Measurements from ENCODE around the gene RAC3.
A peak's percentile ranks its signal among the peaks of the same experiment; 100 is the strongest.

Gene RAC3

DNA sequence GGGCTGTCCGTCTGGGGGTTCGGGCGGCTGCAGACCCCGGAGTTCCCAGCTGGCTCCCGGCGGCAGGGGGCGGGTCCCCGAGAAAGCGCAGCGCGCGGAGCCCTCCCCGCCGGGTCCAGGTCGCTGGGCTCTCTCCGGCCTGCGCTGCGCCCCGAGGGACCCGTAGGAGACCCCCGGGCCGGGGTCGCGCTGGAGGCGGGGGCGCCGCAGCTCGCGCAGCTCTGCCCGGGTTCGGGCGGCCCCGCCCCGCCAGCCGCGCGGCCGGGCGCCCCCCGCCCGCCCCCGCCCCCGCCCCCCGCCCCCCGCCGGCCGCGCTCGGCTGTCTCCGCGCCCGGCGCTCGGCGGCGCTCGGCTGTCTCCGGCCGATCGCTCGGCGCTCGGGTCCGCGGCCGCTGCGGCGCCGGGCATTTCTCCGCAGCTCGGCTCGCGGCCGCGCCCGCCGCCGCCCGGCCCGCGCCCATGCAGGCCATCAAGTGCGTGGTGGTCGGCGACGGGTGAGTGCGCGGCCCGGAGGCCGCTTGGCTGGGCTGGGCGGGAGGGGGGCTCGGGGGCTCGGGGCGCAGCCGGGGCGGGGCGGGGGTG lies at the start of gene RAC3:
Gene RAC3 (plus strand): TSS at position 376 of the 582 bp plus-strand sequence. CDS start 84 bp downstream, at position 460.
- no peak for DNase-seq

- no peak for DNase-seq
These were observed 48.4 kb upstream of the RAC3 start for GRCh38 chr17:81983011-81983638.

DNA sequence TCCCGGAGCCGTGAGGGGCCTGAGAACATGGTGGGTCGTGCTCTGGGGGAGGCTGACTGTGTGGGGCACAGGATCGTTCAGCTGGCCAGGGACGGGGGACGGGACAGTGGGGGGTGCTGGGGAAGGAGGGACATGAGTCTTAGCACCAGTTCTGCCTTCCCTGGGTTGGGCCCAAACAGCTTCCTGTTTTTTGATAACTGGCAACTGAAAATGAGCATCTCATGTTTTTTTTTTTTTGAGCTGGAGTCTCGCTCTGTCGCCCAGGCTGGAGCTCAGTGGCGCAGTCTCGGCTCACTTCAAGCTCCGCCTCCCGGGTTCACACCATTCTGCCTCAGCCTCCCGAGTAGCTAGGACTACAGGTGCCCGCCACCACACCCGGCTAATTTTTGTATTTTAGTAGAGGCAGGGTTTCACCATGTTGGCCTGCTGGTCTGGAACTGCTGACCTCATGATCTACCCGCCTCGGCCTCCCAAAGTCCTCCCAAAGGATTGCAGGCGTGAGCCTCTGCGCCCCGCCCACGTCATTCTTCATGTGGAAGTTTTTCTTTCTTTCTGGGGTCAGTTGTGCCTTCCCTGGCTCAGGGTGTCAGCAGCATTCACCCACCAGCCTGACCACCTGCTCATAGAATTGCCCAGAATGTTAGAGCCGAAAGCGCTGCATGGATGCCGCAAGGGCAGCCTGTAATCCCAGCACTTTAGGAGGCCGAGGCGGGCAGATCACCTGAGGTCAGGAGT lies 47.7 kb upstream of the RAC3 start:
- no peak for DNase-seq

GRCh38 chr17:81984773-81985410 lies 46.6 kb upstream of the RAC3 start:
- DNase-seq: no peak

DNA sequence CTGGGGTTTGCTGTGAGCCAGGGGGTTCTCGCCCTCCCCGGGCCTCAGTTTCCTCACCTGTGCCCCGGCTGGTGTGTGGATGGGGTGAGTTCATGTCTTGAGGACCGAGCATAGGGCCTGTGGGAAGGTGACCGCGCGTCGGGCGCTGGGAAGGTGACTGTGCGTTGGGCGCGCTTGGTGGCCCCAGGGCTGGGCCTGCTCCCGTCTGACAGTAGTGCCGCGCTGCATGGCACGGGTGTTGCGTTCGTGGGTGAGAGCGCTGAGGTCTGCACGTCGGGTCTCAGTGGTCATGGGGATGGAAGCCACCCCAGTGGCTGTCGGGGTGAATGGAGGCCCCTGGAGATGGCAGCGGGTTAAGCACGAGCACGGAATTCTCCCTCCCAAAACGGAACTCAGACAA lies 44.9 kb upstream of the RAC3 start:
- DNase-seq: no peak

- DNase-seq: no peak
These were observed 44.2 kb upstream of the RAC3 start for GRCh38 chr17:81987161-81987770.

- DNase-seq: no peak
These were observed 40.4 kb upstream of the RAC3 start for GRCh38 chr17:81990836-81991683.

GRCh38 chr17:81991684-81992305 lies 39.7 kb upstream of the RAC3 start:
- peak; percentile 85 for DNase-seq

DNA sequence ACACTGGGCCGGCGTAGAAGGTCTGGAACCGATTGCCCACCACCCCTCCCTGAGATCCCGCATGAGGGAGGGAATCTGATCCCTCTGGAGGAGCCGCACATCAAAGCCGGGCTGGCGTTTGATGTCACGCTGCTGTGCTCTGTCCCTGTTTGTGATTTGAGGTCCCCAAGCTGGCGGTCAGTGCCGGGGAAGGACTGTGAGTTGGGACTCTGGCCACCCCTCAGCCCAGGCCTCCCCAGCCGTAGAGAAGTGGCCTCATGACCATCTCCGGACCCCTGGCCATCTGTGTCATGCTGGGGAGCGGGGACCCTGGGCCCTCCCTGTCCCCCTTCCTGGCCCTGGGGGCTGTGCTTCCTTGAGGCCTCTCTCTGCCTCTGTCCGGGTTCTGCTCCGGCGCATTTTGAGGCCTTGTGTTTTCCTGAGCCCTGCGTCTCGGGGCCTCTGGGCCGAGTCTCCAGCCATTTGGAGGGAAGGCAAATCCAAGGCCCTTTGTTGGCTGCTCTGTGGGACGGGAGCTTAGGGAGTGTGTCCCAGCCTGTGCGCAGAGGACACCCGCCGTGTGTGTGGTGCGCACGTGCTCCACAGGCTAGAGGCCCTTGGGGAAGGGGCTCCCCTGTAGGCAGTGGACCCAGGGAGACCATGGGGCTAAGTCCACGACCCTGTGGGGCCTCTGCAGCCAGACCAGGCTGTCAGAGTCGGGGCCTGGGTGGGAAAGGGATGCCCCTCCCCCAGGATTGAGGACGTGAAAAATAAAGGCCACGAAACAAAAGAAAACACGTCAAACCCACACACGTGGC lies 39.0 kb upstream of the RAC3 start:
- DNase-seq: no peak

- DNase-seq: no peak
These were observed 37.5 kb upstream of the RAC3 start for GRCh38 chr17:81993729-81994592.

DNA sequence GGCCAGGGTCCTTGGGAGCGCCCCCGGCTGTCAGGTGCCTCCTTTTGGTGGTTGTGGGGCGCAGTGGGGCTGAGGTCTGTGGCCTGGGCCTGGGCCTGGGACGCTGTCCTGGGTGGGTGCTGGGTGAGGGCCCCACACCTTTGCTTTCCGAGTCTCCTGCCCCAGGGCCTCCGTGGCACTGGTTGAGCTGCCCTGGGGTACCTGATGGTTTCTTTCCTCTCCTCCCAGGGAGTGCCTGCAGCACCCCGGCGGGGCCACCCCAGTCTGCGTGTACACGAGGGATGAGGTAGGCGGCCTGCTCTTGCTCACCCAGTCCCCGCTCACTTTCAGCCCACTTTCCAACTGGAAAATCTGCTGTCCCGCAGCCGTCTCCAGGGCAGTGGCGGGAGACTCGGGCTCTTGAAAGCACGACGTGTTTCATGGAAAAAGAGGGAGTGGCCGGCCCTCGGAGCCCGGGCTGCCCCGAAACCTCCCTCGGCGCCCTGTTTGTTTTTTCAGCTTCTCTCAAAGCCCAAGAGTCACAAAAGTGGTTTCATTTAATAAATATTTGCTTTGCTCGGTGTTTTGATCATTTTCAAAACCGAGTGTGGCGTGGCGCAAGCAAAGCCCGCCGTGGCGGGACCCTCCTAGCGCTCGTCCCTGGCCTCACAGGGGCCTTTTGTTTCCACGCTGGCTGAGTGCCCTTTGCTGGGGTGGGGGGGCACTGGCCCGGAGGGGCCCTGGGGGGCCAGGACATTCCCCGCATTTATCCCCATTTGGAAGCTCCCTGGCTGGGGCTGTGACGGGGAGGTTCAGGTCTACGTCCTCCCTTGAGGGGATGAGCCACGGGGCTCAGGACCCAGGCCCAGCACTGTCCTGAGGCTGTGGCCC lies 36.6 kb upstream of the RAC3 start:
- DNase-seq: no peak

DNA sequence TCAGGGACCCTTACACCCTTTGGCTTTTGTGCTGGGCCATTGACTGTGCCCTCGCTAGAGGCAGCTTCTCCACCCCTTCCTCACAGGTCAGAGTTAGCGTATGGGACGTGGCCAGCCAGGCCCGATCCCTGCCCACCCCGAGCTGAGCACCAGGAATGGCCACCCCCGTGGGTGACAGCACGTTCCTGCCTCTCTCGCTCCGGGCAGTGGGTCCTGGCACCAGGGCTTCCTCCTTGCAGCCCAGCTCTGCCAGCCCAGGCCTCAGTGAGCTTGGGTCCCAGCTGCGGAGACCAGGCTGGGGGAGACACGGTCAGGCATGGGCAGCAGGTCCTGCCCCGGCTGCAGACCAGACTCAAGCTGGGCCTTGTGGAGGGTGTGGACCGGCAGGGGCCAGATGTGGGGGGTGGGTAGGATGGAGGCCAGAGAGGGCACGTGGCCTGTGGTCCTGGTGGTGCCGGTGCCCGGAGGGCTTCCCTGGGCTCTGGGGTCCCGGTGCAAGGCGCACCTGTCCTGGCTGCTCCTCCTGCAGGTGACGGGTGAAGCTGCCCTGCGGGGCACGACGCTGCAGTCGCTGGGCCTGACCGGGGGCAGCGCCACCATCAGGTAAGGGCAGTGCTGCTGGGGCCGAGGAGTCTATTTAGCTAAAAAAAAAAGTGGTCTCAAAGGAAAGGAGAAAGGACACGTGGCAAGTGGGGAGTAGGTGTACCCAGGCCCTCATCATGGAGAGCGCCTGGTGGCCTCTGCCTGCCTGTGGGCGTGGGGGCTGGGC lies 35.8 kb upstream of the RAC3 start:
- no peak for DNase-seq

- DNase-seq: no peak
These were observed 35.2 kb upstream of the RAC3 start for GRCh38 chr17:81996232-81996756.

DNA sequence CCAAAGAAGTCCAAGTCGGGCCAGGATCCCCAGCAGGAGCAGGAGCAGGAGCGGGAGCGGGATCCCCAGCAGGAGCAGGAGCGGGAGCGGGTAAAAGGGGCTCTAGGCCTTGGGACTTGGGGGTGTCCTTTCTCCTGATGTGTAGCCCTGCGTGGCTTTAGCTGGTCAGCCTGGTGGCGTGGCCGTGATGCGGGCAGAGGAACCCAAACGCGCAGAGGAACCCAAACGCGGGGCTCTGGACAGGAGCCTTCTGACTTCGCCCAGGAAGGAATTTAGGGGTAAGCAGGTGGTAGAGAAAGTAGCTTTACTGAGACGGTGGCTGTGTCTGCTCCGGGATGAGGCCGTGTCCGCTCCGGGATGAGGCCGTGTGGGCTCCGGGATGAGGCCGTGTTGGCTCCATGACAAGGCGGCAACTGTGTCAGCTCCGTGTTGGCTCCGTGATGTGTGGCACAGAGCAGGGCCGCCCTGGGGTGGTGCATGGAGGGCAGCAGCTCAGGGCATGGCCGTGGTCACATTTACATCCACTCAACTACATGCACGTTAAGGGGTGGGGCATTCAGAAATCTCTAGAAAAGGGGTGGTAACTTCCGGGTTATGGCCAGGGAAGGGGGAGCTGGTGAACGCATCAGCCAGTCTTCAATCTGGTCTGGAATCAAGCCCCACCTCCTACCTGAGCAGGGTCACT lies 34.6 kb upstream of the RAC3 start:
- no peak for DNase-seq

GRCh38 chr17:81998212-81998611 lies 33.3 kb upstream of the RAC3 start:
- no peak for DNase-seq

- no peak for DNase-seq
These were observed 32.6 kb upstream of the RAC3 start for GRCh38 chr17:81998691-81999438.

- DNase-seq: no peak
These were observed 31.9 kb upstream of the RAC3 start for GRCh38 chr17:81999587-81999975.

Data from NCI-H2029 (cell line).